Loucy (cell line): ENCODE measurements around the gene ARHGAP20.

ENCODE experiments used
- H2AFZ ChIP-seq: fragments of 200-600 bp; sonication (generic); 2 replicates; pipeline ENCODE4 v1.6.0; 2016; ENCODE audit warnings: antibody characterized with exemption, mild to moderate bottlenecking, low read length, moderate library complexity
- H3F3A ChIP-seq: fragments of 200-600 bp; 2 replicates; pipeline ENCODE4 v1.6.0; 2016; ENCODE audit warnings: antibody characterized with exemption, low read depth, mild to moderate bottlenecking
- H3K27me3 ChIP-seq: fragments of 200-600 bp; sonication (generic); 2 replicates; pipeline ENCODE4 v1.6.1; 2014; ENCODE audit warnings: low read length, mild to moderate bottlenecking; ENCODE audit not compliant: insufficient read depth, poor library complexity, severe bottlenecking
- H3K36me3 ChIP-seq: fragments of 200-600 bp; sonication (generic); 2 replicates; pipeline ENCODE4 v1.6.1; 2016; ENCODE audit warnings: low read length; ENCODE audit not compliant: insufficient read depth
- H3K4me1 ChIP-seq: fragments of 200-600 bp; sonication (generic); 2 replicates; pipeline ENCODE4 v1.5.1; 2014; ENCODE audit warnings: low read length, mild to moderate bottlenecking; ENCODE audit not compliant: insufficient read depth, poor library complexity, severe bottlenecking
- H3K4me2 ChIP-seq: fragments of 200-600 bp; sonication (generic); 2 replicates; pipeline ENCODE4 v1.6.0; 2014; ENCODE audit warnings: antibody characterized with exemption, low read length, low read depth, mild to moderate bottlenecking; ENCODE audit not compliant: poor library complexity, severe bottlenecking
- H3K4me3 ChIP-seq: fragments of 200-600 bp; sonication (generic); 2 replicates; pipeline ENCODE4 v1.5.1; 2014; ENCODE audit warnings: low read length, mild to moderate bottlenecking, mixed read lengths; ENCODE audit not compliant: poor library complexity, severe bottlenecking
- H3K79me2 ChIP-seq: fragments of 200-600 bp; sonication (generic); 2 replicates; pipeline ENCODE4 v1.6.1; 2014; ENCODE audit warnings: low read length; ENCODE audit not compliant: insufficient read depth
- H3K9ac ChIP-seq: fragments of 200-600 bp; sonication (generic); 2 replicates; pipeline ENCODE4 v1.6.0; 2014; ENCODE audit warnings: mild to moderate bottlenecking, low read depth, low read length, moderate library complexity; ENCODE audit not compliant: poor library complexity, severe bottlenecking
- H3K9me2 ChIP-seq: fragments of 200-600 bp; sonication (generic); replicated peaks from 2 replicates; pipeline ENCODE4 v1.6.1; 2016; ENCODE audit warnings: low read depth, low read length, mixed read lengths
- H3K9me3 ChIP-seq: fragments of 200-600 bp; sonication (generic); 2 replicates; pipeline ENCODE4 v1.6.1; 2014; ENCODE audit warnings: mild to moderate bottlenecking, antibody characterized with exemption, low read length, low read depth; ENCODE audit not compliant: insufficient read depth
- H4K20me1 ChIP-seq: fragments of 200-600 bp; sonication (generic); 2 replicates; pipeline ENCODE4 v1.6.0; 2014; ENCODE audit warnings: antibody characterized with exemption, low read length, mild to moderate bottlenecking; ENCODE audit not compliant: insufficient read depth, poor library complexity, severe bottlenecking
- EZH2phosphoT487 ChIP-seq: fragments of 200-600 bp; IDR thresholded peaks from 2 replicates; pipeline ENCODE4 v1.6.1; 2018; ENCODE audit warnings: antibody characterized with exemption, mild to moderate bottlenecking, moderate library complexity, borderline replicate concordance
- TF ChIP-seq, protein P1 (sequence below): fragments of 200-600 bp; sonication (generic); conservative IDR thresholded peaks from 2 replicates; pipeline ENCODE4 v1.5.1; 2014; ENCODE audit warnings: mild to moderate bottlenecking, antibody characterized with exemption, low read length

ARHGAP20 gene

DNA sequence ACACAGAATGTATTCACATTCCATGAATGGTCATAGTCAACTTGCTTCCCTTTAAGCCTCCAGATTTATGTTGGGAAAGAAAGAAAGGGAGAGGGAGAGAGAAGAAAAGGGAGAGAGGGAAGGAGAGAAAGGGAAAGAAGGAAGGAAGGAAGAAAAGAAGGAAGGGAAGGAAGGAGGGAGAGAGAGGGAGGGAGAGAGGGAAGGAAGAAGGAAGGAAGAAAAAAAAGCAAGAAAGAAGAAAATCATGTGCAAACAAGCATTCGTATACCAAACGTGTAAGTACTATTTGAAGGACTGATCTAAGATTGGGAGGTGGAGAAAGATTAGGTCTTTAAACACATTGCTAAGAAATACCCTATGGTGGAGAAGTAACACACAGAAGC is 23.9 kb upstream of the ARHGAP20 start:
- TF ChIP-seq, protein P1, sequence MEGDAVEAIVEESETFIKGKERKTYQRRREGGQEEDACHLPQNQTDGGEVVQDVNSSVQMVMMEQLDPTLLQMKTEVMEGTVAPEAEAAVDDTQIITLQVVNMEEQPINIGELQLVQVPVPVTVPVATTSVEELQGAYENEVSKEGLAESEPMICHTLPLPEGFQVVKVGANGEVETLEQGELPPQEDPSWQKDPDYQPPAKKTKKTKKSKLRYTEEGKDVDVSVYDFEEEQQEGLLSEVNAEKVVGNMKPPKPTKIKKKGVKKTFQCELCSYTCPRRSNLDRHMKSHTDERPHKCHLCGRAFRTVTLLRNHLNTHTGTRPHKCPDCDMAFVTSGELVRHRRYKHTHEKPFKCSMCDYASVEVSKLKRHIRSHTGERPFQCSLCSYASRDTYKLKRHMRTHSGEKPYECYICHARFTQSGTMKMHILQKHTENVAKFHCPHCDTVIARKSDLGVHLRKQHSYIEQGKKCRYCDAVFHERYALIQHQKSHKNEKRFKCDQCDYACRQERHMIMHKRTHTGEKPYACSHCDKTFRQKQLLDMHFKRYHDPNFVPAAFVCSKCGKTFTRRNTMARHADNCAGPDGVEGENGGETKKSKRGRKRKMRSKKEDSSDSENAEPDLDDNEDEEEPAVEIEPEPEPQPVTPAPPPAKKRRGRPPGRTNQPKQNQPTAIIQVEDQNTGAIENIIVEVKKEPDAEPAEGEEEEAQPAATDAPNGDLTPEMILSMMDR = no peak
- TF ChIP-seq EZH2phosphoT487 = no peak
- Histone ChIP-seq H3K9ac (no peak overlapping the region), H2AFZ (no peak overlapping the region), H3K4me3 (no peak overlapping the region), H4K20me1 (no peaks in the 10 kb centered on the region), H3K9me2 (no peaks in the 10 kb centered on the region), H3K27me3 (no peaks in the 10 kb centered on the region), H3K79me2 (no peaks in the 10 kb centered on the region), H3K36me3 (no peaks in the 10 kb centered on the region), H3K4me1 (no peaks in the 10 kb centered on the region), H3K9me3 (no peaks in the 10 kb centered on the region), H3K4me2 (no peak overlapping the region), H3F3A (no peaks in the 10 kb centered on the region)

DNA sequence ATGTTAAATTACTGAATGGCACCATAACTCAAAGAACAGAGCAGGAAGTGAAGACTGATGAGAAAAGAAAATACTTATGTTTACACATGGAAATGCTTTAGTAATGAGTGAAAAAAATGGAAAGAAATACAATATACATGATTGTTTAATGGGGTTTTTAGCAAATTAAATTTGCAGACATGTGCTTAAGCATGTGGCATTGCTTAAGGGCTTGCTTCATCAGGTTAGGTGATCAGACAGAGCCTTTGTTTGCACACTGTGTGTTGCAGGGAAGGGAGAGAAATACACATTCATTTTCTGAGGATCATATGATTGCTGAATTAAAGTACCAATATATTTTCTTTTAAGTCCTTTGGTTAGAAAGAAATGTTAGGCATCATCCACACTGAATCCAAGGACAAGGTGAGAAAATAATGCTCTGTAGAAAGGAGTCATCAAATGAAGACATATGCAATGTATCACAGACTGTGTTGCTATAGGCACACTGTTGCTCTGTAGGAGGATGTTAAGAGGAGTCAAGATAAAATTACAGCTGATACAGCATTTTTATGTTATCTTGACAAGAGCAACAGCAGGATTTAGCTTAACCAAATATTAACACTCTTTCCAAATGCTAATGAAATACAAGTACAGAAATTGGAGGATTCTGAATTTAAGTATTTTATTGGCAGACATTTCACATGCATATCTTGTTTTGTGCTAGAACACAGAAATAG is 23.4 kb upstream of the ARHGAP20 start:
- H3K4me2 ChIP-seq = no peak overlapping the region
- H3K36me3 ChIP-seq = no peaks in the 10 kb centered on the region
- H3K27me3 ChIP-seq = no peaks in the 10 kb centered on the region
- TF ChIP-seq EZH2phosphoT487 = no peak
- TF ChIP-seq, protein P1 = no peak
- no peak overlapping the region for H3K4me3 ChIP-seq
- no peaks in the 10 kb centered on the region for H3K4me1 ChIP-seq
- no peaks in the 10 kb centered on the region for H3K9me3 ChIP-seq
- H3K9me2 ChIP-seq = no peaks in the 10 kb centered on the region
- no peaks in the 10 kb centered on the region for H3F3A ChIP-seq
- no peaks in the 10 kb centered on the region for H3K79me2 ChIP-seq
- H3K9ac ChIP-seq = no peak overlapping the region
- peak overlapping the region; percentile 57; the same call in 1 of the 2 replicates for H2AFZ ChIP-seq
- no peaks in the 10 kb centered on the region for H4K20me1 ChIP-seq

DNA sequence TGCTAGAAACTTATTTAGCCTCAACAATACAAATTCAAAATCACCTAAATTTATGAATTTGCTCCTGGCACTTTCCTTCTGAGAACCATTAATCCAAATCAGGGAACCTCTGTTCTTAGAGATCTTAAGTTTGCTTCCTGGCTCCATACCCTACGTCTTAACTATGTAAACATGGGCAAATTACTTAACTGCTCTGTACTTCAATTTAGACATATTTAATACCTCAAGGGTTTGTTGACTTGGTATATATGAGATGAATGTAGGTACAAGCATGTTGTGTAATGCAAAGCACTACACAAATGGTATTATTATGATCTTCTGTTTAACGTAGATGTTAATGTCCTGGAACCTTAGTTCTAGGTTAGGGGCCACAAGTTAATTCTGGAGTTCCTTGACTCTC is 22.6 kb upstream of the ARHGAP20 start:
- TF ChIP-seq, protein P1 = no peak
- no peak for TF ChIP-seq EZH2phosphoT487
- Histone ChIP-seq H2AFZ (no peak overlapping the region), H3K9me2 (no peaks in the 10 kb centered on the region), H3K4me3 (no peak overlapping the region), H4K20me1 (no peaks in the 10 kb centered on the region), H3K36me3 (no peaks in the 10 kb centered on the region), H3K4me1 (no peaks in the 10 kb centered on the region), H3F3A (no peaks in the 10 kb centered on the region), H3K9ac (no peak overlapping the region), H3K27me3 (no peaks in the 10 kb centered on the region), H3K4me2 (no peak overlapping the region), H3K9me3 (no peaks in the 10 kb centered on the region), H3K79me2 (no peaks in the 10 kb centered on the region)
